Activated naive CD4-positive, alpha-beta T cell treated with anti-CD3 and anti-CD28 coated beads, Interleukin-2, amount 10 ng/mL, durations not matched to agents 5 hours and 36 hours (primary cell): Measurements from ENCODE around the gene BEX3. TPM values are rescaled to one million over a fixed set of nuclear protein-coding genes. Genes with fewer than 3 reads are reported as not detected.

Experiments used
- total RNA-seq, 2 experiments: library from RNA; stranded (reverse); gene quantifications; one replicate each; pipeline ENCODE4 v1.2.3, GENCODE V29; 2021

The BEX3 gene
- total RNA-seq: 10 to 100 TPM; 27.2 to 28.5 TPM

DNA sequence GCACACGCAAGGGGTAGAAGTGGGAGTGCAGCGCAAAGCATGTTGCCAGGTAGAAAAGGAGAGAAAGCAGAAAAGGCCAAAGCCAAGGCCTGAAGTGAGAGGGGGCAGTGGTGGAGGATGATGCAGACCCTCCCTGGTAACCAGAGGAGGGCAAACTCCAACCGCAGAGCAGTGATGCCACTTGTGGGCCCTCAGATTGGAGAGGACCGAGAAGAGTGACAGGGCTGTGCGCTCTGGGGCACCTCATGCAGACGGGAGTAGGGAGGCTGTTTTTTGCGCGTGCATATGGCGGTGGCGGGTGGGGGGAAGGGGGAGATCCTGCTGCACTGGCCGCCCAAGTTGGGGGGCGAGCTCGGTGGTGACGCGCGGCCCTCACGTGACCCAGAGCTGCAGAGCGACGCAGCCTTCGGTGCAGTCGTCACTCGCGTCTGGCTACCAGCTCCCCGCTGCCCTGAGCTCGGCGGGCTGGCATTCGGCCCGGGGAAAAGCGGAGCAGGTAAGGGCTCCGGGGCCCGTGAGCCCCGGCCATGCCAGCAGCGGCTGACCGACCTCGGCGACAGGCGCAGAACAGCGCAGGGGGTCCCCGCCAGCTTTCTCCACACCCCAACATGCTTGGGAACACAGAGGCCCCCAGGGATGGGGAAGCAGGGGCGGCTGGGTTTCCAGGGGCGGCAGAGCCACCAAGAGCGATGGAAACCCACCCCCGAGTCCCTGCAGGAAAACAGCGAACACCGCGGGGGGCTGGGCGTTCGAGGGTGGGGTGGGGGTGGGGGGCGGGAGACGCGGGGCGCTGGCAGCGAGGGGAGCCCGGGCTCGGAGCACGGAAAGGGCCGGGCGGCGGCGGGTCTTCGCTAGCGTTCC lies at the start of gene BEX3:
Gene BEX3, plus strand, starts transcription at position 421 of the 861 bp plus-strand sequence. CDS start 984 bp downstream, outside the sequence.

DNA sequence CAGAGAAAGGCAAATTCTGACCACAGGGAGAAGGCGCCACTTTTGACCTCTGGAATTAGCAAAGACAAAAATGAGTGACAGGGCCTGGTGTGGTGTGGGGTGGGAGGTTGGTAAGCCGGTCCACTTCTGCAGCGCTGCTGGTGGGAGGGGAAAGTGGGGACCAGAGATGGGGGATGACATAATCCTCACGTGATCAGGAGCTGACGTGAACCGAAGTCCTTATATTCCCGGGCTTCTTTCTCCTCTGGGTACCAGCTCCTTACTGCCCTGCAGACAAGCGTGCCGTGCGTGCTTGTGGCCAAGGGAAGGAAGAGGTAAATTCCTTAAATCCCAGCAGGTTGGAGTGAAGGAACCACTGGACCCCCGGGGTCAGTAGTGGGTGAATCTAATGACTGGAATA lies 46.3 kb upstream of the BEX3 start, which contains the start of gene TCEAL7:
Gene TCEAL7, plus strand, starts transcription at position 249 of the 400 bp plus-strand sequence. CDS start 1,165 bp downstream, outside the sequence.

DNA sequence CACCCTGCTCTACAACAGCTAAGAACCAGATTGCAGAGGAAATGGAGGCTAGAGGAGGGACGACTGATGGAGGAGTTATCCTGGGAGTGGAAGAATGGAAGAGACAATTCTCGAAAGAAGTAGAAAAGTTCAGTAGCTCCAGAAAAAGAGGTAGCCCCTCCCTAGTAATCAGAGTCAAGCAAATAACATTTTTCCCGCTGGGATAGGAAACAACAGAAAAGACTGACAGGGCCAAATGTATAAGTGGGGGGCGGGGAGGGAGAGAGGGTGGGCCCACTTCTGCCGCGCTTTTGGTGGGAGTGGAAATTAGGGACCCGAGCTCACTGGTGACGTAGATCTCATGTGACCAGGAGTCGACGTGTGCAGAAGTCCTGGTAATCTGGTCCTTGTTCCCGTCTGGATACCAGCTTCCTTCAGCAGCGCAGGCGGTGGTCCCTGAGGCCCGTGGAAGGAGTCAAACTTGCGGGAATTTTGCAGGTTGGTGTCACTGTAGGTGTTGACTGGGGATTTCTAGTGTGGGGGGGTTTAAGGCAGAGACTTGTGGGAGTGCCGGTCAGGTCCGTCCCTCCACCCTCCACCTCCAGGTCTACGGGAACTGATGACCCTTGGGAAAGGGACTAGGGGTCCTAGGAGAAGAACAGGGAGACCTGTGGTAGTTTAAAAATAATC lies 20.1 kb upstream of the BEX3 start, which contains the start of gene TCEAL9:
Gene TCEAL9, plus strand, starts transcription at position 377 of the 669 bp plus-strand sequence. CDS start 1,179 bp downstream, outside the sequence.

Other genes starting within 250 kb of the BEX3 start
- gene BEX4, start 161.4 kb upstream of the BEX3 start, total RNA-seq: 10 to 100 TPM; 21.1 to 22.7 TPM
- gene TCEAL8, start 121.4 kb upstream of the BEX3 start, total RNA-seq: 10 to 100 TPM; 42.1 to 45.9 TPM
- not detected for gene TCEAL5, start 99.8 kb upstream of the BEX3 start, total RNA-seq
- gene BEX2, start 65.5 kb upstream of the BEX3 start, total RNA-seq: 10 to 100 TPM; 19.6 to 20.2 TPM
- not detected for gene TCEAL7, start 46.3 kb upstream of the BEX3 start, total RNA-seq
- gene TCEAL9, start 20.0 kb upstream of the BEX3 start, total RNA-seq: 1 to 10 TPM; 1.4 to 1.6 TPM
- under 1 TPM in 1 of 2 experiments, not detected in 1; 0.07 TPM for gene RAB40A, start 143.0 kb downstream of the BEX3 start, total RNA-seq
- 1 to 10 TPM; 2.2 to 4.0 TPM for gene TCEAL4, start 209.0 kb downstream of the BEX3 start, total RNA-seq
- 1 to 10 TPM; 2.1 to 2.3 TPM for gene TCEAL3, start 231.4 kb downstream of the BEX3 start, total RNA-seq